H1 (cell line): ENCODE measurements around the gene ZNF669. TPM values are rescaled to one million over a fixed set of nuclear protein-coding genes. Genes with fewer than 3 reads are reported as not detected.

Experiments used
- ASH2L ChIP-seq: fragments of 200-600, 300-600 bp; sonication (generic); IDR thresholded peaks from one replicate; pipeline ENCODE4 v1.7.1; 2017; ENCODE audit warnings: low read length
- BACH1 ChIP-seq: IDR thresholded peaks from 2 replicates; pipeline ENCODE4 v1.6.1; 2012; ENCODE audit warnings: low read length, improper control_type of control experiment
- BRCA1 ChIP-seq: IDR thresholded peaks from 2 replicates; pipeline ENCODE4 v1.6.1; 2012; ENCODE audit warnings: low read depth, low read length, improper control_type of control experiment
- CBX5 ChIP-seq: fragments of 300-800, 300-1000 bp; sonication (generic); IDR thresholded peaks from 2 replicates; pipeline ENCODE4 v1.7.1; 2016; ENCODE audit warnings: antibody characterized with exemption, low read length, low read depth
- CHD1 ChIP-seq: IDR thresholded peaks from 2 replicates; pipeline ENCODE4 v1.6.1; 2012; ENCODE audit warnings: low read depth, low read length, improper control_type of control experiment
- CREB1 ChIP-seq: IDR thresholded peaks from 2 replicates; pipeline ENCODE4 v1.6.1; 2012; ENCODE audit warnings: inconsistent platforms
- CTBP2 ChIP-seq: IDR thresholded peaks from 2 replicates; pipeline ENCODE4 v1.7.0; 2011; ENCODE audit warnings: borderline replicate concordance, mild to moderate bottlenecking, moderate library complexity, mixed read lengths, low read length; ENCODE audit not compliant: insufficient read depth, insufficient read length
- EGR1 ChIP-seq: IDR thresholded peaks from 2 replicates; pipeline ENCODE4 v1.6.1; 2011; ENCODE audit warnings: low read depth, low read length, borderline replicate concordance
- EP300 ChIP-seq, 2 experiments: IDR thresholded peaks; 1 replicate in 1 of 2; 2 replicates in 1 of 2; pipeline ENCODE4 v1.6.1; 2011 to 2012; ENCODE audit warnings: low read depth in 2 of 2, low read length in 2 of 2, mild to moderate bottlenecking in 2 of 2, borderline replicate concordance in 1 of 2, inconsistent platforms in 1 of 2, moderate library complexity in 1 of 2
- HDAC2 ChIP-seq, 2 experiments: fragments of 300-600 bp in 1 of 2; sonication (generic) in 1 of 2; IDR thresholded peaks; 2 replicates each; pipeline ENCODE4 v1.6.1; 2011 to 2012; ENCODE audit warnings: low read depth in 2 of 2, low read length in 2 of 2, mild to moderate bottlenecking in 2 of 2, moderate library complexity in 2 of 2, borderline replicate concordance in 1 of 2, inconsistent platforms in 1 of 2
- JUN ChIP-seq: IDR thresholded peaks from 2 replicates; pipeline ENCODE4 v1.6.1; 2011; ENCODE audit warnings: low read depth, mild to moderate bottlenecking, improper control_type of control experiment, low read length
- JUND ChIP-seq: IDR thresholded peaks from 2 replicates; pipeline ENCODE4 v1.6.1; 2011; ENCODE audit warnings: mild to moderate bottlenecking, improper control_type of control experiment, low read length
- KDM5A ChIP-seq: fragments of 200-600 bp; IDR thresholded peaks from 2 replicates; pipeline ENCODE4 v1.7.1; 2012; ENCODE audit warnings: mild to moderate bottlenecking, low read length, inconsistent platforms, mixed read lengths
- MAFK ChIP-seq: IDR thresholded peaks from 2 replicates; pipeline ENCODE4 v1.6.1; 2012; ENCODE audit warnings: low read depth, mild to moderate bottlenecking, improper control_type of control experiment, low read length
- NRF1 ChIP-seq: IDR thresholded peaks from 2 replicates; pipeline ENCODE4 v1.6.1; 2011; ENCODE audit warnings: mild to moderate bottlenecking, low read depth, low read length, improper control_type of control experiment
- RAD21 ChIP-seq, 2 experiments: IDR thresholded peaks in 1 of 2; conservative IDR thresholded peaks in 1 of 2; 2 replicates each; pipeline ENCODE4 v1.6.1; 2011; ENCODE audit warnings: low read depth in 2 of 2, low read length in 2 of 2, improper control_type of control experiment in 1 of 2, inconsistent platforms in 1 of 2, mild to moderate bottlenecking in 1 of 2, moderate library complexity in 1 of 2
- RXRA ChIP-seq: IDR thresholded peaks from 2 replicates; pipeline ENCODE4 v1.6.1; 2011; ENCODE audit warnings: low read depth, mild to moderate bottlenecking, low read length, moderate library complexity; ENCODE audit not compliant: insufficient read depth
- SIRT6 ChIP-seq: IDR thresholded peaks from one replicate; pipeline ENCODE4 v1.7.1; 2012; ENCODE audit warnings: low read length, inconsistent platforms
- SP1 ChIP-seq: IDR thresholded peaks from 2 replicates; pipeline ENCODE4 v1.6.1; 2011; ENCODE audit warnings: low read depth, low read length
- SP2 ChIP-seq: IDR thresholded peaks from 2 replicates; pipeline ENCODE4 v1.6.1; 2012; ENCODE audit warnings: mild to moderate bottlenecking, low read length, inconsistent platforms
- SRF ChIP-seq: IDR thresholded peaks from 2 replicates; pipeline ENCODE4 v1.6.1; 2011; ENCODE audit warnings: mild to moderate bottlenecking, low read depth, low read length, moderate library complexity
- TAF7 ChIP-seq: optimal IDR thresholded peaks from 2 replicates; pipeline ENCODE3; 2011; ENCODE audit warnings: low read depth, mild to moderate bottlenecking, inconsistent platforms, low read length, moderate library complexity, borderline replicate concordance
- TBP ChIP-seq: IDR thresholded peaks from 2 replicates; pipeline ENCODE4 v1.6.1; 2011; ENCODE audit warnings: low read depth, low read length, improper control_type of control experiment
- TEAD4 ChIP-seq: IDR thresholded peaks from 2 replicates; pipeline ENCODE4 v1.6.1; 2012; ENCODE audit warnings: low read depth, low read length, inconsistent platforms, mixed read lengths
- ZNF274 ChIP-seq: IDR thresholded peaks from 2 replicates; pipeline ENCODE4 v1.7.0; 2012; ENCODE audit warnings: low read length, borderline replicate concordance; ENCODE audit errors: extremely low read depth
- polyA plus RNA-seq, 7 experiments: library from polyadenylated mRNA; depleted of rRNA in 3 of 7; stranded (reverse) in 5 of 7; unstranded in 2 of 7; fragments of >200 nt in 5 of 7; fragments of 200-250 nt in 2 of 7; gene quantifications; 1 replicate in 5 of 7; 2 replicates in 1 of 7; 4 replicates in 1 of 7; pipeline versions ENCODE4 v1.2.1 to v1.2.3, GENCODE V29; 2011 to 2013; ENCODE audit warnings: missing spikeins in 2 of 7, mixed read lengths in 2 of 7
- total RNA-seq: library from RNA; stranded (reverse); fragmentation: NEBNext Ultra II Directional; extraction: Animal tissue kit (Norgen Biotek cat#: 25700); gene quantifications from 2 replicates; pipeline ENCODE4 v1.2.1, GENCODE V29; 2021

Gene ZNF669
- total and polyA plus RNA-seq, 2 of the 8 experiments (the other 6 are each of a cell fraction or from before 2014, with no cell fraction given), result 4.8 to 20.3 TPM

DNA sequence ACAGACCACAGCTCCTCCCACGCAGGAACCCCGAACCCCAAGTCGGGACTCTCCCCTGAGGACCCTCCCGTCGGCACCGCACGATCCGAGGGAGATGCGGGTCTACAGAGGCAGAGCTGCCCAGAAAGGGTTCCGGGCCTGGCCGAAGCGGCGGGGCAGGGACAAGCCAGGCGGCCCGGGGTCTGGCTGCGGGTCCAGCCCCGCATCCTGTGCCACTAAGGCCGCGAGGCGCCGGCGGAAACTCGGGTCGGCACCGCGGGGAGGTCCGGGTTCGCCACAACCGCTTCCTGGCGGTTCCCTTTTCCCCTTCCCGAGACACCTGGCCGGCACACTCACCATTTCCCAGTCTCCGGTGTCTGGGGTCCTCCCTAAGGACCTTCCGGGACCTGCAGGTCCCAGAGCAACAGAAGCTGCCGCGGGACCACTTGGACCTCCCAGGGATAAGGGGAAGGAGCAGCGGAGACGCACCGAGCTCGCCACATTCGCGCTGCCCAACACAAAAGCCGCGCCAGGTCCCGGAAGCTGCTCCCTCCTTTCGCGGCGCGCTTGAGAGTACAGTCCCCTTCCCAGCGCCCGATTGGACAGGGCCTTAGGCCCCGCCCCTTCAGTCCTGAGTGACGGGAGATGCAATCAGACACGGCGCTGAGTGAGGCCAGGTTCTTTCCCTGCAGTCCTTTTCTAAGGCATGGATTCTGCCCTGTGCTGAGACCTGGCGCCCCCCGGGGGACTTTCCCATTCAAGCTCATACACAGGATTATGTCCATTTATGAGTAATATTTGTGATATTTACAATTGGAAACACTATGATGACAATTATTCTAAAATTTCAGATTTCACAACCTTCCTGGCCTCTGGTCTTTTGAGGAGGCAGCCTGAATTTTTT, 25.7 kb downstream of the ZNF669 start, which contains the start of gene ZNF670 (continued):
- no peak for TF ChIP-seq RXRA
- TF ChIP-seq SRF, result 0 out of 2 replicates have a peak, but pooled peaks have one; percentile 15
- TF ChIP-seq CREB1, result peak; percentile 65
- no peak for TF ChIP-seq EP300 (IDR thresholded peaks at IDR 0.05; ENCODE audit: borderline replicate concordance in 1 of 2, low read depth in 2 of 2, low read length in 2 of 2)
- peak; percentile 93 for TF ChIP-seq TBP
- TF ChIP-seq EGR1, result no peak
- TF ChIP-seq HDAC2 (IDR thresholded peaks at IDR 0.05; ENCODE audit: borderline replicate concordance in 1 of 2, low read depth in 2 of 2, low read length in 2 of 2), result 0 out of 4 replicates have a peak, but pooled peaks of 1 of the 2 experiments have one; percentile 2
- TF ChIP-seq SP1, result peak; percentile 55; the same call in 1 of the 2 replicates
- no peak for TF ChIP-seq ZNF274
- TF ChIP-seq RAD21 (IDR thresholded peaks at IDR 0.05 in 1 of 2, conservative IDR thresholded peaks at IDR 0.05 in 1 of 2; ENCODE audit: low read depth in 2 of 2, low read length in 2 of 2), result peak; percentile 27 to 29
- no peak for TF ChIP-seq BACH1
- TF ChIP-seq SIRT6, result no peak
- TF ChIP-seq CHD1, result no peak
- no peak for TF ChIP-seq BRCA1
- no peak for TF ChIP-seq KDM5A
- TF ChIP-seq TEAD4, result no peak
- no peak for TF ChIP-seq SP2
- TF ChIP-seq NRF1, result peak; percentile 9; the same call in 1 of the 2 replicates
- TF ChIP-seq CBX5, result no peak
- TF ChIP-seq TAF7, result peak; percentile 86
- peak; percentile 96 for TF ChIP-seq ASH2L
- no peak for TF ChIP-seq JUN
- TF ChIP-seq CTBP2, result no peak
- TF ChIP-seq MAFK, result no peak
- TF ChIP-seq JUND, result no peak
